NCI-H2227 (cell line): ENCODE data around the gene PREX1.

Experiments used
- DNase-seq: peaks from one replicate; lab custom pipeline; 2025; ENCODE audit not compliant: unreplicated experiment; lab: John Stamatoyannopoulos, UW

Gene PREX1

GRCh38 chr20:48686238-48687116, 141.3 kb downstream of the PREX1 start:
- no peak for DNase-seq

- no peak for DNase-seq
Measured at GRCh38 chr20:48685300-48685699, 142.5 kb downstream of the PREX1 start.

- DNase-seq, result no peak
Measured at GRCh38 chr20:48684501-48685041, 143.2 kb downstream of the PREX1 start.

GRCh38 chr20:48683467-48684175, 144.2 kb downstream of the PREX1 start:
- DNase-seq, result peak; percentile 13

GRCh38 chr20:48682529-48683363, 145.1 kb downstream of the PREX1 start:
- peak; percentile 88 for DNase-seq

GRCh38 chr20:48681873-48682426, 145.8 kb downstream of the PREX1 start:
- DNase-seq, result no peak

- DNase-seq, result no peak
Measured at GRCh38 chr20:48681201-48681872, 146.5 kb downstream of the PREX1 start.

- no peak for DNase-seq
Measured at GRCh38 chr20:48680650-48681049, 147.1 kb downstream of the PREX1 start.

- peak; percentile 27 for DNase-seq
Measured at GRCh38 chr20:48679599-48679998, 148.2 kb downstream of the PREX1 start.

- no peak for DNase-seq
Measured at GRCh38 chr20:48679011-48679410, 148.8 kb downstream of the PREX1 start.

GRCh38 chr20:48678421-48678820, 149.4 kb downstream of the PREX1 start:
- no peak for DNase-seq

GRCh38 chr20:48676795-48677460, 150.9 kb downstream of the PREX1 start:
- no peak for DNase-seq

- DNase-seq, result no peak
Measured at GRCh38 chr20:48676125-48676524, 151.7 kb downstream of the PREX1 start.

GRCh38 chr20:48674461-48674860, 153.3 kb downstream of the PREX1 start:
- DNase-seq, result no peak

- DNase-seq, result no peak
Measured at GRCh38 chr20:48673507-48673906, 154.3 kb downstream of the PREX1 start.

- DNase-seq, result no peak
Measured at GRCh38 chr20:48672324-48672723, 155.5 kb downstream of the PREX1 start.

- DNase-seq, result no peak
Measured at GRCh38 chr20:48671141-48671540, 156.7 kb downstream of the PREX1 start.

GRCh38 chr20:48669946-48670605, 157.7 kb downstream of the PREX1 start:
- no peak for DNase-seq

- no peak for DNase-seq
Measured at GRCh38 chr20:48668451-48668946, 159.3 kb downstream of the PREX1 start.
